ENCODE measurements around the gene SH3BP5L. TPM values are rescaled to one million over a fixed set of nuclear protein-coding genes. Genes with fewer than 3 reads are reported as not detected.

SH3BP5L gene
- 10 to 100 TPM; 13.9 to 39.9 (median 22.6) TPM for total RNA-seq

GRCh38 chr1:248825909-248826760, at the start of gene SH3BP5L:
TSS of gene SH3BP5L (minus strand) at chr1:248825915. CDS start at chr1:248824935, 980 bp downstream.
- WGBS, 10 experiments: 0 to 3% (median 0%) methylated on average over 1 to 51 of the region's 56 CpGs; no CpG with 5 or more reads in 1 of the 10 experiments
- peak; percentile 86 to 96 (median 94) for ATAC-seq (replicated peaks in 6 of 8)
- Histone ChIP-seq H3K4me1 (replicated peaks in 1 of 2) (peaks cover 26 to 28% of the 10 kb centered on the region in 2 donors), H3K27ac (peak within 1 kb of the TSS; percentile 97 to 99), H3K4me3 (peak within 1 kb of the TSS; percentile 76 to 95 (median 79))
- in situ Hi-C loops (cut with MboI; ENCODE audit: low pct_unique_long_range_greater_than_20kb in 2 of 9, low sequenced_read_pairs in 9 of 9, unreplicated experiment in 9 of 9): no loop called here

DNA sequence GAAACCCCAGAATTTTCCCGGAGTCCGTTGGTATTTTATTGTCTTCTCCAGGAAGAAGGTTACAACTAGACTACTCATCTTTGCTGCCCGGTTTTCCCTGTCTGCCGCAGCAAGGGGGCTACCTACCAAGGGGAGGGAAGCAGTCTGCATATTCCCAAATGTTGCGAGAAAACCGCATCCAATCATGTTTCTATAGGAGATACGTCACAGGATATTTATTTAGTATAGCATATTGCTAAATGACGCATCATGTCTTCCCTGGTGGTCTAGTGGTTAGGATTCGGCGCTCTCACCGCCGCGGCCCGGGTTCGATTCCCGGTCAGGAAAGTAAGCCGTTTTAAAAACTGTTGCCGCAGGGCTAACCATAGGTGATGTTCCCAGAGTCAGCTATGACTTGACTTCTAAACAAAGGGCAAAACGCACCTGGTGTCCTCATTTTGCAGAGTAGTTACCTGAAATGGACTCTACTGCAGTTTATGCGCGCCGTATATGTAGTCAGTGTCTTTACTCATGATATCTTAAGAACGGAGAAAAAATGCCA, 48.3 kb upstream of the SH3BP5L start:
- peak; percentile 58 to 79 (median 70) for ATAC-seq (replicated peaks in 6 of 8)
- H3K4me3 ChIP-seq: peak overlapping the region; percentile 56 to 73 (median 65)
- H3K27ac ChIP-seq: peak overlapping the region; percentile 83 to 86
- WGBS, 10 experiments: 0 to 13% (median 6%) methylated on average over 3 to 22 of the region's 23 CpGs; no CpG with 5 or more reads in 2 of the 10 experiments
- H3K4me1 ChIP-seq (replicated peaks in 1 of 2): no peaks in the 10 kb centered on the region
- in situ Hi-C loops (cut with MboI; ENCODE audit: low pct_unique_long_range_greater_than_20kb in 2 of 9, low sequenced_read_pairs in 9 of 9, unreplicated experiment in 9 of 9): no loop called here

- peak; percentile 78 to 92 (median 88) for ATAC-seq (replicated peaks in 6 of 8)
- 0 to 3% (median 0%) methylated on average over 3 to 33 of the region's 41 CpGs; no CpG with 5 or more reads in 3 of the 10 experiments for WGBS, 10 experiments
- in situ Hi-C loops (cut with MboI; ENCODE audit: low pct_unique_long_range_greater_than_20kb in 2 of 9, low sequenced_read_pairs in 9 of 9, unreplicated experiment in 9 of 9): no loop called here
Observed at GRCh38 chr1:248873409-248873992, 47.8 kb upstream of the SH3BP5L start.

DNA sequence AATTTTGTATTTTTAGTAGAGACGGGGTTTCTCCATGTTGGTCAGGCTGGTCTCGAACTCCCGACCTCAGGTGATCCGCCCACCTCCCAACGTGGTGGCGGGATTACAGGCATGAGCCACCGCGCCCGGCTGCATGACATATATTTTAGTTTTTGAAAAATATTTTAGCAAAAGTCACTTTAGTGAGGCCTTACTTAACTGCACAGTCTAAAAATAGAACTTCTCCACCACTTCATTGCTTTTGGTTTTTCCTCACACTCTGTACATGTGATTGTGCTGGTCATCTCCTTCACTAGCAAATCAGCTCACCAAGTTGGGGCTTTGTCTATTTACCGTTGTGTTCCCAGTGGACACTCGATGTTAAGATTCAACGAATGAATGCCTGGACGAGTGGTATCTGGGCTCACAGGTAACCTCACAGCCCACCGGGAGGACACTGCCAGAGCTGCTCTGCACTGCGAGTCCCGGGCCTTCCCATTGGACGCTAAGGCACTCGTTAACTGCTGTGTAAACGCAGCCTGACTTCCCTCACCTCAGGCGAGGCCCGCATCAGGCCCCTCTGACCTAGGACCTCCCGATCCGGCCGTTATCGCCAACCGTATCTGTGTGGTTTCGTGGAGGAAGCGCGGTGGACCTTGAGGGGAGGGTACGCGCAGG, 47.2 kb upstream of the SH3BP5L start:
- H3K27ac ChIP-seq: peak overlapping the region; percentile 70 to 83
- peak; percentile 50 to 71 (median 56) for ATAC-seq (replicated peaks in 6 of 8)
- WGBS, 10 experiments: 0 to 6% (median 2%) methylated on average over 5 to 21 of the region's 31 CpGs; no CpG with 5 or more reads in 1 of the 10 experiments

More at GRCh38 chr1:248873409-248873992, 47.8 kb upstream of the SH3BP5L start:
- Histone ChIP-seq H3K4me1 (replicated peaks in 1 of 2) (no peaks in the 10 kb centered on the region), H3K4me3 (peak overlapping the region; percentile 56 to 73 (median 65)), H3K27ac (peak overlapping the region; percentile 83 to 86)

DNA sequence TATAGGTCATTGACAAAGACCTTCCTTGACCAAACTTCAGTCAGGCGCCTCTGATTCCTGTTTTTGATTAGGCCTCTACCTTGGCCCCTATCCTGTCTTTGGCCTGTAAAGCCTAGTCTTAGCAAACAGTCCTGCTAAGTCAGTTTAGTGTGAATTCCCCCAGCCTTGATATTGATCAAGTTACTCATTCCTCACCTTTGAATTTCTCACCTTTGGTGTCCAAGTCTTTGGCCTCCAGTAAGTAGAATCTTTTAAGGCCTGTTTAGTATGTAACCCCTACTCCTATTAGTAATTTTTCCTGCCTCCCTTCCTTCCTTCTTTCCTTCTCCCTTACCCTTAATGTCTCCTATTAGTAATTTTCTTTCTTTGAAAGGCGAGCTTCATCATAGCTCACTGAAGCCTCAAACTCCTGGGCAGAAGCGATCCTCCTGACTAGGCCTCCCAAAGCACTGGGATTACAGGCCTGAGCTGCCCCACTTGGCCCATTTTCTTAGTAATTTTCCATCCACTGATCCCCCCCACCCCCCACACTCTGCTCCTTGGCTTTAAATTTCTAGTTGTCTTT, 46.2 kb upstream of the SH3BP5L start:
- Histone ChIP-seq H3K27ac (no peak overlapping the region), H3K4me3 (peak overlapping the region; percentile 56 to 73 (median 65)), H3K4me1 (replicated peaks in 1 of 2) (no peaks in the 10 kb centered on the region)
- in situ Hi-C loops (cut with MboI; ENCODE audit: low pct_unique_long_range_greater_than_20kb in 2 of 9, low sequenced_read_pairs in 9 of 9, unreplicated experiment in 9 of 9): no loop called here
- WGBS, 10 experiments: 75 to 100% (median 100%) methylated on average over 1 to 3 of the region's 3 CpGs; no CpG with 5 or more reads in 1 of the 10 experiments
- no peak for ATAC-seq (replicated peaks in 6 of 8)

More for the DNA sequence above, 47.2 kb upstream of the SH3BP5L start:
- H3K4me3 ChIP-seq: peak overlapping the region; percentile 56 to 73 (median 65)
- no peaks in the 10 kb centered on the region for H3K4me1 ChIP-seq (replicated peaks in 1 of 2)
- in situ Hi-C loops (cut with MboI; ENCODE audit: low pct_unique_long_range_greater_than_20kb in 2 of 9, low sequenced_read_pairs in 9 of 9, unreplicated experiment in 9 of 9): no loop called here

DNA sequence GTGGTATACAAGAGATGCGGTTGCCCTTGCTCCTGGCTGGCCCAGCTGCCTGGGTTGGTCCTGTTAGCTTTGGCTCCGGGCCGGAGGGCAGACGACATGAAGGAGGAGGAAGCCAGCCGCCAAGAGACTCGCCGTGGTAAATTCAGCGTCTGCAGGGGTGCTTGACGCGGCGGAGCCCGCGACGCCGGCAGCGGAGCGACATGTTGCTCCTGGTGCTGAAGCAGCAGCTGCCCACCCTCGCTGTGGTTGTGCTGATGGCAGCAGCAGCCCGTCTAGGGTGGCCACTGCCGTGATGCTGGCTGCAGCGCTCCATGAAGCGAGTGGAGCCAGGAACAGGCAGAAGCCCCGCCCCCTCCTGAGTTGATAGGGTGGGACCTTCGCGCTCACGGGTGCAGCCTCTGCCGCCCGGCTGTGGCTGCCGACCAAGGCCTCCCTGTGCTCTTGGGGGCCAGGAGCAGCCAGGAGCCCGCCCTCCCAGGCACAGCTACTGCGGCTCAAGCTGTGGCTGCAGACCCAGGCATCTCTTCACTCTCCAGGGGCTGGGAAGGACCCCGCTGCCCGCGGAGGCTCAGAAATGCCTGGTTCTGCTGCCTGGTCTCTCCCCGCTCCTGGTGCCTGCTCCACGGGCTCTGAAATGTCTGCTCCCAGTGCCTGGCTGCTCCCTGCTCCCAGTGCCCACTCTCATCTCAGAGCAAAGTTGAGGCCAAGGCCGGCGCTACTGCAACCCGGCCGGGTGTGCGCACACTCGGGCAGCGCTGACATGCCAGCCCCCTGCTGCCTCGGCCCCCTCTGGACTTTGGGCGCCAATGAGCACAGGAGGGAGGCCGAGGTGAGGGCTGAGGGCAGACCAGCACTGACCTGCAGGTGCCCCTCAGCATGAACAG, 37.5 kb upstream of the SH3BP5L start:
- peak overlapping the region; percentile 26 to 71 for H3K27ac ChIP-seq
- in situ Hi-C loops (cut with MboI; ENCODE audit: low pct_unique_long_range_greater_than_20kb in 2 of 9, low sequenced_read_pairs in 9 of 9, unreplicated experiment in 9 of 9): no loop called here
- peak; percentile 41 to 83 (median 81) for ATAC-seq (replicated peaks in 6 of 8)
- H3K4me1 ChIP-seq (replicated peaks in 1 of 2): peaks cover 10% of the 10 kb centered on the region in 2 donors
- 11 to 39% (median 21%) methylated on average over 3 to 36 of the region's 46 CpGs; no CpG with 5 or more reads in 3 of the 10 experiments for WGBS, 10 experiments
- H3K4me3 ChIP-seq: peak overlapping the region; percentile 25 to 44 (median 33)

DNA sequence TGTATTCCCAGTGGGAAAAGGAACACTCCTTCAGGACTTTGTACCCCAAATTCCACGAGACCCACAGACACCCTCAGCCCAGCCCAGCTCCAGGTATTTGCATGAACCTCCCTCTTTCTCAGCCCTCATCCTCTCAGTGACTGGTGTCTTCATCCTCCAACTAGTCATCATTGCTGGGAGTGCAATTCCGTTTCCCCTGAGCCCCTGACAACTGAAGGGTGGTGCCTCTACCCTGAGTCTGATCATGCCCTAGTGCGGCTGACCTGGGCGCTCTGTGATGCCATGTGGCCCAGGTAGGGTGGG, 36.9 kb upstream of the SH3BP5L start:
- Histone ChIP-seq H3K27ac (peak overlapping the region in 1 of 2 donors; percentile 71), H3K4me3 (peak overlapping the region; percentile 25 to 44 (median 33)), H3K4me1 (replicated peaks in 1 of 2) (peaks cover 12% of the 10 kb centered on the region in 2 donors)
- WGBS, 10 experiments: 25 to 35% (median 30%) methylated on average over 2 to 3 of the region's 4 CpGs; no CpG with 5 or more reads in 6 of the 10 experiments
- in situ Hi-C loops (cut with MboI; ENCODE audit: low pct_unique_long_range_greater_than_20kb in 2 of 9, low sequenced_read_pairs in 9 of 9, unreplicated experiment in 9 of 9): no loop called here
- ATAC-seq (replicated peaks in 6 of 8): no peak

- no peak for ATAC-seq (replicated peaks in 6 of 8)
- no peak overlapping the region for H3K4me3 ChIP-seq
- in situ Hi-C loops (cut with MboI; ENCODE audit: low pct_unique_long_range_greater_than_20kb in 2 of 9, low sequenced_read_pairs in 9 of 9, unreplicated experiment in 9 of 9): no loop called here
- no peak overlapping the region for H3K27ac ChIP-seq
- peaks cover 19 to 21% of the 10 kb centered on the region in 2 donors for H3K4me1 ChIP-seq (replicated peaks in 1 of 2)
- WGBS, 10 experiments: 55 to 100% (median 86%) methylated on average over 1 to 2 of the region's 2 CpGs; no CpG with 5 or more reads in 2 of the 10 experiments
Observed at GRCh38 chr1:248861616-248862015, 35.9 kb upstream of the SH3BP5L start.

- Histone ChIP-seq H3K4me3 (no peak overlapping the region), H3K4me1 (replicated peaks in 1 of 2) (peaks cover 19 to 21% of the 10 kb centered on the region in 2 donors), H3K27ac (no peak overlapping the region)
- in situ Hi-C loops (cut with MboI; ENCODE audit: low pct_unique_long_range_greater_than_20kb in 2 of 9, low sequenced_read_pairs in 9 of 9, unreplicated experiment in 9 of 9): no loop called here
- WGBS, 10 experiments: 0 to 100% (median 85%) methylated on average over 2 to 4 of the region's 4 CpGs; no CpG with 5 or more reads in 2 of the 10 experiments
- no peak for ATAC-seq (replicated peaks in 6 of 8)
Observed at GRCh38 chr1:248860007-248860406, 34.3 kb upstream of the SH3BP5L start.

- H3K27ac ChIP-seq: peak within 1 kb of the TSS; percentile 73 to 85
- peaks cover 19 to 21% of the 10 kb centered on the region in 2 donors for H3K4me1 ChIP-seq (replicated peaks in 1 of 2)
- 0 to 52% (median 28%) methylated on average over 3 to 30 of the region's 62 CpGs; no CpG with 5 or more reads in 3 of the 10 experiments for whole genome bisulfite sequencing, 10 experiments
- in situ Hi-C loops (cut with MboI; ENCODE audit: low pct_unique_long_range_greater_than_20kb in 2 of 9, low sequenced_read_pairs in 9 of 9, unreplicated experiment in 9 of 9): no loop called here
- ATAC-seq (replicated peaks in 6 of 8): peak; percentile 82 to 87 (median 83)
- peak within 1 kb of the TSS; percentile 40 to 51 (median 47) for H3K4me3 ChIP-seq
Observed at GRCh38 chr1:248858891-248859889, 33.5 kb upstream of the SH3BP5L start, which contains the start of gene ZNF692. TSS of gene ZNF692 (minus strand) at chr1:248859085. CDS start at chr1:248858309, 776 bp downstream.

Measured in motor neuron (in vitro differentiated cells).